IMR-90 (cell line): ENCODE measurements around the gene QKI. TPM values are rescaled to one million over a fixed set of nuclear protein-coding genes. Genes with fewer than 3 reads are reported as not detected.
"Not testable (repeated sequence)": the region's sequence is repeated elsewhere in the genome, so short reads cannot be mapped to it uniquely, and the experiment has no call there.

Source experiments
- ATAC-seq: fragments of 200-7000 bp; cut with Tn5 transposase; 2 replicates; pipeline ENCODE4 v1.9.1; 2020; ENCODE audit warnings: low read depth, mild to moderate bottlenecking, moderate library complexity
- BruUV-seq: library from RNA; stranded (reverse); fragments of 400-500 nt; replicated peaks from 2 replicates; lab custom pipeline; 2021; lab: Mats Ljungman, UMichigan
- CTCF ChIA-PET: fragments of 300-600 bp; formaldehyde crosslinking; extraction: SDS; loops from one replicate; lab custom pipeline; 2021; ENCODE audit warnings: antibody characterized with exemption; lab: Yijun Ruan, JAX
- POLR2A ChIA-PET: fragments of 300-600 bp; sonication (Branson Sonifier 250); formaldehyde crosslinking; loops from one replicate; lab custom pipeline; 2022; ENCODE audit warnings: antibody characterized with exemption; ENCODE audit not compliant: unreplicated experiment; lab: Charles Lee
- DNase-seq: peaks from one replicate; pipeline ENCODE4 v3.0.0; 2013
- H2AFZ ChIP-seq: replicated peaks from 2 replicates; pipeline ENCODE3; 2013; ENCODE audit warnings: low read length, mild to moderate bottlenecking; ENCODE audit not compliant: poor library complexity
- H2AK5ac ChIP-seq: 2 replicates; pipeline ENCODE4 v1.6.1; 2013; ENCODE audit warnings: low read depth, low read length, inconsistent platforms
- H2AK9ac ChIP-seq: replicated peaks from 2 replicates; pipeline ENCODE3; 2013; ENCODE audit warnings: mild to moderate bottlenecking, low read depth, low read length, moderate library complexity; ENCODE audit not compliant: poor library complexity
- H2BK120ac ChIP-seq: 2 replicates; pipeline ENCODE4 v1.6.1; 2013; ENCODE audit warnings: low read depth, low read length, inconsistent platforms
- H2BK15ac ChIP-seq: 3 replicates; pipeline ENCODE4 v1.6.1; 2013; ENCODE audit warnings: low read depth, low read length, inconsistent platforms
- H2BK20ac ChIP-seq: 2 replicates; pipeline ENCODE4 v1.6.1; 2013; ENCODE audit warnings: low read depth, mild to moderate bottlenecking, inconsistent platforms, low read length, moderate library complexity
- H2BK5ac ChIP-seq: 2 replicates; pipeline ENCODE4 v1.6.1; 2013; ENCODE audit warnings: mild to moderate bottlenecking, low read depth, low read length, inconsistent platforms; ENCODE audit not compliant: poor library complexity, severe bottlenecking
- H3K14ac ChIP-seq: replicated peaks from 2 replicates; pipeline ENCODE4 v1.6.1; 2013; ENCODE audit warnings: low read depth, low read length, inconsistent platforms
- H3K18ac ChIP-seq: 2 replicates; pipeline ENCODE4 v1.6.1; 2013; ENCODE audit warnings: low read depth, low read length, control low read depth
- H3K23ac ChIP-seq: 2 replicates; pipeline ENCODE4 v1.6.1; 2013; ENCODE audit warnings: low read depth, low read length, inconsistent platforms
- H3K27ac ChIP-seq: 2 replicates; pipeline ENCODE4 v1.5.1; 2013; ENCODE audit warnings: mild to moderate bottlenecking, control low read depth, low read length; ENCODE audit not compliant: insufficient read depth
- H3K27me3 ChIP-seq: 2 replicates; pipeline ENCODE4 v1.6.1; 2013; ENCODE audit warnings: low read length; ENCODE audit not compliant: control insufficient read depth, insufficient read depth
- H3K36me3 ChIP-seq: 2 replicates; pipeline ENCODE4 v1.6.1; 2013; ENCODE audit warnings: low read length, mixed read lengths; ENCODE audit not compliant: control insufficient read depth, insufficient read depth
- H3K4ac ChIP-seq: 2 replicates; pipeline ENCODE4 v1.6.1; 2013; ENCODE audit warnings: low read depth, low read length, inconsistent platforms
- H3K4me1 ChIP-seq: 2 replicates; pipeline ENCODE4 v1.6.1; 2013; ENCODE audit warnings: low read length, mixed read lengths; ENCODE audit not compliant: control insufficient read depth, insufficient read depth
- H3K4me2 ChIP-seq: 2 replicates; pipeline ENCODE4 v1.6.1; 2013; ENCODE audit warnings: low read depth, mild to moderate bottlenecking, control low read depth, low read length, moderate library complexity
- H3K4me3 ChIP-seq: 2 replicates; pipeline ENCODE4 v1.5.1; 2013; ENCODE audit warnings: low read depth, mild to moderate bottlenecking, control low read depth, low read length, moderate library complexity; ENCODE audit not compliant: insufficient read depth
- H3K56ac ChIP-seq: 2 replicates; pipeline ENCODE4 v1.6.1; 2013; ENCODE audit warnings: low read length, inconsistent platforms; ENCODE audit not compliant: insufficient read depth; ENCODE audit errors: extremely low read depth
- H3K79me1 ChIP-seq, 2 experiments: 2 replicates each; pipeline ENCODE4 v1.6.1; 2013; ENCODE audit warnings: low read length in 2 of 2, inconsistent platforms in 1 of 2, low read depth in 1 of 2
- H3K9ac ChIP-seq: 2 replicates; pipeline ENCODE4 v1.6.1; 2013; ENCODE audit warnings: low read depth, low read length, control low read depth
- H3K9me1 ChIP-seq: 2 replicates; pipeline ENCODE4 v1.6.1; 2013; ENCODE audit warnings: low read length, inconsistent platforms; ENCODE audit not compliant: insufficient read depth
- H3K9me3 ChIP-seq: 2 replicates; pipeline ENCODE4 v1.6.1; 2013; ENCODE audit warnings: low read length; ENCODE audit not compliant: control insufficient read depth, insufficient read depth
- H4K20me1 ChIP-seq: 2 replicates; pipeline ENCODE4 v1.6.1; 2013; ENCODE audit warnings: low read length, inconsistent platforms; ENCODE audit not compliant: insufficient read depth
- H4K5ac ChIP-seq: 2 replicates; pipeline ENCODE4 v1.6.1; 2013; ENCODE audit warnings: mild to moderate bottlenecking, low read depth, low read length, control low read depth
- H4K8ac ChIP-seq, 2 experiments: 2 replicates each; pipeline ENCODE4 v1.6.1; 2013; ENCODE audit warnings: low read depth in 2 of 2, low read length in 2 of 2, control low read depth in 1 of 2, inconsistent platforms in 1 of 2
- H4K91ac ChIP-seq: 2 replicates; pipeline ENCODE4 v1.6.1; 2013; ENCODE audit warnings: low read depth, low read length, inconsistent platforms; ENCODE audit not compliant: insufficient read depth
- BHLHE40 ChIP-seq: fragments of 150-350 bp; IDR thresholded peaks from 2 replicates; pipeline ENCODE4 v1.6.1; 2016; ENCODE audit warnings: mild to moderate bottlenecking, low read depth, low read length
- MAZ ChIP-seq: IDR thresholded peaks from 2 replicates; pipeline ENCODE4 v1.6.1; 2012; ENCODE audit warnings: low read depth, mild to moderate bottlenecking, low read length, improper control_type of control experiment, moderate library complexity, borderline replicate concordance
- POLR2A ChIP-seq: IDR thresholded peaks from 2 replicates; pipeline ENCODE4 v1.6.1; 2012; ENCODE audit warnings: mild to moderate bottlenecking, low read depth, low read length
- RAD21 ChIP-seq: IDR thresholded peaks from 2 replicates; pipeline ENCODE4 v1.6.1; 2012; ENCODE audit warnings: low read length, improper control_type of control experiment
- RCOR1 ChIP-seq: IDR thresholded peaks from 2 replicates; pipeline ENCODE4 v1.6.1; 2012; ENCODE audit warnings: mild to moderate bottlenecking, low read length, improper control_type of control experiment; ENCODE audit not compliant: insufficient replicate concordance
- WGBS, 2 experiments: methylation state at CpG; one replicate each; pipeline versions ENCODE4 v1.1.5 to v1.1.7; 2013; ENCODE audit warnings: missing lambda C conversion rate in 2 of 2; ENCODE audit not compliant: insufficient read length in 1 of 2; ENCODE audit errors: extremely low coverage in 2 of 2; 5-methylcytosine and 5-hydroxymethylcytosine counted together
- dilution Hi-C: fragments of 300-500 bp; cut with HindIII; formaldehyde crosslinking; loops from one replicate; pipeline ENCODE4 v1.14.3; 2018; ENCODE audit warnings: low sequenced_read_pairs; ENCODE audit not compliant: unreplicated experiment
- in situ Hi-C: fragments of 300-500 bp; cut with MboI; formaldehyde crosslinking; loops from 3 replicates; pipeline ENCODE4 v1.14.3; 2019; ENCODE audit warnings: low sequenced_read_pairs, inconsistent platforms, mixed read lengths
- intact Hi-C: fragments of 100-400 bp; cut with micrococcal nuclease; formaldehyde crosslinking; loops from 2 replicates; pipeline ENCODE4 v1.10.0; 2022
- polyA plus RNA-seq, 3 experiments: library from polyadenylated mRNA; depleted of rRNA; stranded (reverse); fragments of >200 nt; gene quantifications; 2 replicates each; pipeline ENCODE4 v1.2.3, GENCODE V29; 2012; ENCODE audit warnings: low replicate concordance in 1 of 3
- total RNA-seq: library from RNA; depleted of rRNA; stranded (reverse); fragments of >200 nt; gene quantifications from 2 replicates; pipeline ENCODE4 v1.2.3, GENCODE V29; 2012

Gene QKI
- total and polyA plus RNA-seq, 2 of the 4 experiments (the other 2 are of a cell fraction) = 112 to 232 TPM

DNA sequence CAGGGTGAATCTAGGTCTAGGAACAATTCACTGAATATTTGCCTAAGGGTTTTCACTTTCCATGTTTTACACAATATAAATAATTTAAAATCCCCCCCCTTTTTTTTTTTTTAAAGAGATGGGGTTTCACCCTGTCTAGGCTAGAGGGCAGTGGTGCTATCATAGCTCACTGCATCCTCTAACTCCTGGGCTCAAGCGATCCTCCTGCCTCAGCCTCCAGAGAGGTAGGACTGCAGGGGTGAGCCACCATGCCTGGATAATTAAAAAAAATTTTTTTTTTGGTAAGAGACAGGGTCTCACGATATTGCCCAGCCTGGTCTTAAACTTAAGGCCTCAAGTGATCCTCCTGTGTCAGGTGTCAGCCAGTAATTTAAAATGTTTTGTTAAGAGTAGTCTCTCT lies 17.8 kb downstream of the QKI start:
- H2BK15ac ChIP-seq = no peak overlapping the region
- DNase-seq (no peak), ATAC-seq (no peak)
- no peak overlapping the region for H3K23ac ChIP-seq
- no peak overlapping the region for H2BK120ac ChIP-seq
- H2BK5ac ChIP-seq = no peak overlapping the region
- no peak overlapping the region for H3K27ac ChIP-seq
- H3K9me1 ChIP-seq = no peaks in the 10 kb centered on the region
- peaks cover 3 to 18% of the 10 kb centered on the region in 2 experiments; a peak in 3 of 4 replicates for H3K79me1 ChIP-seq
- no peak overlapping the region for H4K5ac ChIP-seq
- H3K27me3 ChIP-seq = no peaks in the 10 kb centered on the region
- TF ChIP-seq MAZ = no peak
- no peak for TF ChIP-seq POLR2A
- no peak for TF ChIP-seq BHLHE40
- no peak for TF ChIP-seq RCOR1
- TF ChIP-seq RAD21 = no peak
- WGBS, 2 experiments = no CpG with 5 or more reads among the region's 2 CpGs
- no peaks in the 10 kb centered on the region for H3K36me3 ChIP-seq
- H3K9me3 ChIP-seq = no peaks in the 10 kb centered on the region
- peaks cover 12% of the 10 kb centered on the region for H3K4me1 ChIP-seq
- no peak overlapping the region for H2BK20ac ChIP-seq
- H3K56ac ChIP-seq = no peak overlapping the region
- H3K4ac ChIP-seq = no peak overlapping the region
- ChIA-PET CTCF (interaction anchor here (1.0 kb wide), 1 partner anchor 17 kb away, joined by 3 read pairs; no protein-coding TSS in a partner anchor), POLR2A (no interaction called here)
- H3K18ac ChIP-seq = no peak overlapping the region
- no peak overlapping the region for H4K8ac ChIP-seq
- no peak overlapping the region for H2AFZ ChIP-seq
- peaks cover 73% of the 10 kb centered on the region for H4K20me1 ChIP-seq
- H3K14ac ChIP-seq = no peak overlapping the region
- intact Hi-C loops = no loop called here
- BruUV-seq = no TSS peak
- H3K9ac ChIP-seq = no peak overlapping the region
- in situ Hi-C loops = loop anchor here (10.0 kb wide), 1 partner anchor 523 kb away; no protein-coding TSS in a partner anchor
- dilution Hi-C loops = no loop called here
- no peak overlapping the region for H3K4me2 ChIP-seq
- no peak overlapping the region for H4K91ac ChIP-seq
- no peak overlapping the region for H2AK5ac ChIP-seq
- no peak overlapping the region for H3K4me3 ChIP-seq
- no peak overlapping the region for H2AK9ac ChIP-seq

DNA sequence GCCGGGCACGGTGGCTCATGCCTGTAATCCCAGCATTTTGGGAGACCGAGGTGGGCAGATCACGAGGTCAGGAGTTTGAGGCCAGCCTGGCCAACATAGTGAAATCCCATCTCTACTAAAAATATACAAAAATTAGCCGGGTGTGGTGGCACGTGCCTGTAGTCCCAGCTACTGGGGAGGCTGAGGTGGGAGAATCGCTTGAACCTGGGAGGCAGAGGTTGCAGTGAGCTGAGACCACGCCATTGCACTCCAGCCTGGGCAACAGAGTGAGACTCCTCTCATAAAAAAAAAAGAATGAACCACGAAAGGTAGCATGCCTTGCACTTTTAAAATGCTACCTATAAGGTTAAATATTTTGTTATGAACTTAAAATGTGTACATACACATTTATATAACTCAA lies 19.0 kb downstream of the QKI start:
- H3K36me3 ChIP-seq, H2BK120ac ChIP-seq, H3K4ac ChIP-seq, H3K18ac ChIP-seq, H3K27ac ChIP-seq, H4K8ac ChIP-seq, H3K4me3 ChIP-seq, DNase-seq, H2AK9ac ChIP-seq, H2BK15ac ChIP-seq, H3K9me1 ChIP-seq, H3K4me2 ChIP-seq, H3K4me1 ChIP-seq, H2BK20ac ChIP-seq, ATAC-seq, H3K14ac ChIP-seq, H4K91ac ChIP-seq, H3K9me3 ChIP-seq, BruUV-seq, CTCF ChIA-PET, H4K5ac ChIP-seq, POLR2A ChIA-PET, dilution Hi-C loops, H2AK5ac ChIP-seq, intact Hi-C loops, H3K9ac ChIP-seq, H3K23ac ChIP-seq, H3K56ac ChIP-seq, H2BK5ac ChIP-seq, H2AFZ ChIP-seq, H3K27me3 ChIP-seq: not testable (repeated sequence)
- Histone ChIP-seq H4K20me1 (peaks cover 72% of the 10 kb centered on the region), H3K79me1 (peaks cover 3 to 18% of the 10 kb centered on the region in 2 experiments; a peak in 3 of 4 replicates)
- in situ Hi-C loops = loop anchor here (10.0 kb wide), 1 partner anchor 521 kb away; no protein-coding TSS in a partner anchor
- no CpG with 5 or more reads among the region's 9 CpGs for WGBS, 2 experiments
